Activated naive CD4-positive, alpha-beta T cell treated with anti-CD3 and anti-CD28 coated beads, Interleukin-2, amount 50 U/mL, for 72 hours (primary cell): Measurements from ENCODE around the gene ORC5. TPM values are rescaled to one million over a fixed set of nuclear protein-coding genes. Genes with fewer than 3 reads are reported as not detected.
"Not testable (repeated sequence)": the region's sequence is repeated elsewhere in the genome, so short reads cannot be mapped to it uniquely, and the experiment has no call there.

Source experiments
- ATAC-seq, 2 donors: fragments of 150-1000 bp; cut with Tn5 transposase; 2 replicates each; pipeline ENCODE4 v1.10.0; 2021; ENCODE audit warnings: mild to moderate bottlenecking in 2 of 2, moderate library complexity in 2 of 2
- DNase-seq, 2 donors: peaks; one replicate each; pipeline ENCODE4 v3.0.0; 2021 to 2022; ENCODE audit warnings: low spot score in 2 of 2
- H3K27ac Mint-ChIP-seq, 2 donors: one replicate each; pipeline ENCODE4 v1.8.0; 2022; ENCODE audit warnings: mild to moderate bottlenecking in 2 of 2, mixed read lengths in 2 of 2
- H3K36me3 Mint-ChIP-seq, 2 donors: one replicate each; pipeline ENCODE4 v1.8.0; 2022; ENCODE audit warnings: mixed read lengths in 2 of 2
- H3K9me3 Mint-ChIP-seq, 2 donors: one replicate each; pipeline ENCODE4 v1.8.0; 2022; ENCODE audit warnings: mixed read lengths in 2 of 2
- total RNA-seq, 2 donors: library from RNA; stranded (reverse); gene quantifications; one replicate each; pipeline ENCODE4 v1.2.3, GENCODE V29; 2022

Gene ORC5
- total RNA-seq, 2 donors from 2014 or later = 19.6 to 23.2 TPM

DNA sequence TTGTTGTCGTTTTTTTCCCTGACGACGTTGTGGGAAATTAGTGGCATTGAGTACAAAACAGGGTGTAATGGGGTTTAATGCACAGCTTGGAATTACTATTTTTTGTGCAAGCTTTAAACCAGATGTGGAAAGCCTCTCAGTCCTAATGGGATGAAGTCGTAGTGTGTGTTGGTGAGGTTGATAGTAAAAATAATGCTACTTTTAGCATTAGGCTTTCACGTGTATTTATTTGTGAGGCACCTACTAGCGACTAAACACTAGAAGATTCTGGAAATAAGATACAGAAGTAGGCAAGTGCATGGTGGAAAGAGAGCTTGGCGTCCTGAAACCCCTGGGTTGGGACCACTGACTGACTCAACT lies 588 bp upstream of the ORC5 start:
- peaks cover 17 to 35% of the 10 kb centered on the region in 2 donors for H3K36me3 Mint-ChIP-seq
- DNase-seq = no peak
- H3K27ac Mint-ChIP-seq = peak overlapping the region; percentile 95 to 97
- H3K9me3 Mint-ChIP-seq = no peaks in the 10 kb centered on the region
- ATAC-seq = no peak

DNA sequence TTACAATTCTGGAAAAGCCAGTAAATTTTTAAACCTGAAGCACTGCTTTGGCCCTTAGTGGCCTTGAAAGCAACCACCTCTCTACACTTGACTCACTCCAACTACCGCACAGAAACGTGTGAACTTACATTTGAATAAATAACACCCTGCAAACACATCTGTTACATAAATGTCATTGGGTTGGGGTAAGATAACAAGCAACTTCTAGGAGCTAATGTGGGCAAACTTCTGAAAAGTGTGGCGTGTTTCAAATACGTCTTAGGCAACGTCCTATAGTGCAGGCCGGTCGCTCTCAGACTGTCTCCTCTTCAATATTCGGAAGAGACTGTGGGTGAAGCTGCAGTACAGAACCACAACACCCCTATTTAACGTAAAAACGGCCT lies 474 bp downstream of the ORC5 start:
- peak; percentile 49 to 59 for ATAC-seq
- H3K36me3 Mint-ChIP-seq = peaks cover 24 to 39% of the 10 kb centered on the region in 2 donors
- no peak for DNase-seq
- no peaks in the 10 kb centered on the region for H3K9me3 Mint-ChIP-seq
- peak overlapping the region; percentile 95 to 97 for H3K27ac Mint-ChIP-seq

DNA sequence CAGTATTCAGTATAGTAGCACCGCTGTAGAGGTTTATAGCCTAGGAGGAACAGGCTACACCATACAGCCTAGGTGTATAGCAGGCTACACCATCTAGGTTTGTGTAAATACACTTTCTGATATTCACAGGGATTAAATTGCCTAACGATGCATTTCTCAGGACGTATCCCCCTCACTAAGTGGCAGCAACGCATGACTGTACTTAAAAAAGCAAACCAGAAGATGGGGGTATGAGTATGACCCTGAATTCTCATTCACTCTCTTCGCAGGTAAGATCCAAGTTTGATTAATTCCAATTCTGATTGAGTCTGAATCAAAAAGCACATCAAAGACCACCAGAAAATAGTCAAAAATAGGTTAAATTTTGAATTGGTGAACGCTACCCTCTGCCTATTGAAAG lies 972 bp downstream of the ORC5 start:
- H3K36me3 Mint-ChIP-seq = peaks cover 29 to 42% of the 10 kb centered on the region in 2 donors
- DNase-seq (no peak), ATAC-seq (no peak)
- peak overlapping the region; percentile 95 to 97 for H3K27ac Mint-ChIP-seq
- H3K9me3 Mint-ChIP-seq = no peaks in the 10 kb centered on the region

DNA sequence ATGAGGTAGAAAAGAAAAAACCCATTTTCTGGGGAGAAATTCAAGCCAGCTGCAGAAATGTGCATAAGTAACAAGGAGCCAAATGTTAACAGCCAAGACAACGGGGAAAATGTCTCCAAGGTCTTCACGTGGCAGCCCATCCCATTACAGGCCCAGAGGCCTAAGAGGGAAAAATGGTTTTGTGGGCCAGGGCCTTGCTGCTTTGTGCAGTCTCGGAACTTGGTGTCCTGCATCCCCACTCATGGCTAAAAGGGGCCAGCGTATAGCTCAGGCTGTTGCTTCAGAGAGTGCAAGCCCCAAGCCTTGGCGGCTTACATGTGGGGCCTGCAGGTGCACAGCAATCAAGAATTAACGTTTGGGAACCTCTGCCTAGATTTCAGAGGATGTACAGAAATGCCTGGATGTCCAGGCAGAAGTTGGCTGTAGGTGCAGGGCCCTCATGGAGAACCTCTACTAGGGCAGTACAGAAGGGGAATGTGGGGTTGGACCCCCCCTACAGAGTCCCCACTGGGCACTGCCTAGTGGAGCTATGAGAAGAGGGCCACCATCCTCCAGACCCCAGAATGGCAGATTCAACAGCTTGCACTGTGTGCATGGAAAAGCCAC lies 9.0 kb downstream of the ORC5 start:
- Mint-ChIP-seq H3K27ac (no peak overlapping the region), H3K36me3 (peaks cover 47 to 60% of the 10 kb centered on the region in 2 donors), H3K9me3 (no peaks in the 10 kb centered on the region)
- no peak for DNase-seq
- no peak for ATAC-seq

DNA sequence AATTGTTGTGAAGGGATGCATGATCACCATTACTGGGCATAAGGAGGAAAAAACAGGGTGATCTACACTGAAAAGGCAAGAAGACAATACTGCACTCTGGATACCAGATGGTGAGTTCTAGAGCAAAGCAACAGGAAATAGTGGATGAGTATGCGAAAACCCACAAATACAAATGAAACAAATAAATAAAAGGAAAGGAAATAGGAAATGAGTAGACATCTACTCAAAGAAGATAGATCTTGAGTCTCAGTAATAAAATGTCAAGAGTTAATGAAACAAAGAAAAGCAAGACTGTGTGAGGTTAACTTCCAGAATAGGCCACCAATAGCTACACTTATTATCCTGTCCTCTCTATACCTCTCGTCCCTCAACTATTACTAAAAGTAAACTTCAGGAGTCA lies 11.7 kb downstream of the ORC5 start:
- Mint-ChIP-seq H3K9me3 (peaks cover 0 to 4% of the 10 kb centered on the region in 2 donors), H3K36me3 (peaks cover 50 to 70% of the 10 kb centered on the region in 2 donors), H3K27ac (no peak overlapping the region)
- ATAC-seq (peak in 1 of 2 donors; percentile 80), DNase-seq (no peak)

DNA sequence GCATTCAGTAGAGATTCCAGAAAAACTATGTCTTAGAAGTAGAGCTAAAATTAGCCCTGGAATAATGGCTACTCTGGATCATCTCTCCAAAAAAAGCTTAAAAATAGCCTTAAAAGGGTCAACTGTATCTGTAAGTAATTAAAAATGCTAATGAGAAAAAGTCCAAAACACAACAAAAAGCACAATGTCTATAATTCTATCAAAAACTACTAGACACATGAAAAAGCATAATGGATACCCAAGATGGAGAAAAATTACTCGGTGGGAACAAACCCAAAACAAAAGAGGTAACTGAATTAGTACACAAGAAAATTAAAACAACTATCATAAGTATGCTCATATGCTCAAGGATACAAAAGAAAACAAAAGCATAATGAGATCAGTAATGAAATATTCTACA lies 15.4 kb downstream of the ORC5 start:
- H3K36me3 Mint-ChIP-seq = peaks cover 24 to 64% of the 10 kb centered on the region in 2 donors
- H3K9me3 Mint-ChIP-seq = peaks cover 4 to 5% of the 10 kb centered on the region in 2 donors
- H3K27ac Mint-ChIP-seq = no peak overlapping the region
- DNase-seq (no peak), ATAC-seq (no peak)

DNA sequence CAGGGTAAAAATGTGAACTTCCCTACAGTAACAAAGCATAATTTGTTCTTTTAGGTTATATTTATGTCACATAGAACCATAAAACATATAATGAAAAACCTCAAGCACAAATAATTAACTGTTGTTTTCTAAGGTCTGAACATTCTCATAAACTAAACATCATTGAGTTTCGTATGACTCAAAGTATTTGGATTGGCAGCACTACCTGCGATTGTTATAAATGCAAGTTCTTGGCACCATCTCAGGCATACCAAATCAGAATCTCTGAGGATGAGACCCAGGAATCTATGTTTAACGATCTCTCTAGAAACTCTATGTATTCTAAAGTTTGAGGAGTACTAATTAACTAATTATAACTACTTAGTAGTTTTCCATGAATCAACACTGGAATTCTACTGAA lies 22.5 kb downstream of the ORC5 start:
- Mint-ChIP-seq H3K9me3 (peaks cover 0 to 5% of the 10 kb centered on the region in 2 donors), H3K27ac (no peak overlapping the region), H3K36me3 (peaks cover 10 to 56% of the 10 kb centered on the region in 2 donors)
- ATAC-seq = no peak
- no peak for DNase-seq

DNA sequence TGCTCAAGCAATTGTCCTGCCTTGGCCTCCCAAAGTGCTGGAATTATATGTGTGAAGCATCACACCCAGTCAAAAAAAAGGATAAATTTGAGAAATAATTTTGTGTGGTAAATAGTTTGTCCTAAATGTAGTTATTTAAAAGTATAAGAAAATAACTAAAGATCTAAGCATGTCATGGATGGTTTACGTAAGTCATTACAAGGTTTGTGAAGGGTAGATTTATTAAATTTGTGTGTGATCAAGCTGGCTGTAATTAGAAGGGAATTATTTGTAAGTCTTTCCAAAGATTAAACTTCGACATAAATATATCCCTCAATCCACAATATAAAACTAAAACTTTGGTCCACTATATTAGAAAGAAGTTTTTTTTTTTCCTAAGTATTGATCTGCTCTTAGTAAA lies 28.6 kb downstream of the ORC5 start:
- DNase-seq (no peak), ATAC-seq (no peak)
- peaks cover 5 to 6% of the 10 kb centered on the region in 2 donors for H3K9me3 Mint-ChIP-seq
- H3K36me3 Mint-ChIP-seq = peaks cover 24 to 59% of the 10 kb centered on the region in 2 donors
- no peak overlapping the region for H3K27ac Mint-ChIP-seq

DNA sequence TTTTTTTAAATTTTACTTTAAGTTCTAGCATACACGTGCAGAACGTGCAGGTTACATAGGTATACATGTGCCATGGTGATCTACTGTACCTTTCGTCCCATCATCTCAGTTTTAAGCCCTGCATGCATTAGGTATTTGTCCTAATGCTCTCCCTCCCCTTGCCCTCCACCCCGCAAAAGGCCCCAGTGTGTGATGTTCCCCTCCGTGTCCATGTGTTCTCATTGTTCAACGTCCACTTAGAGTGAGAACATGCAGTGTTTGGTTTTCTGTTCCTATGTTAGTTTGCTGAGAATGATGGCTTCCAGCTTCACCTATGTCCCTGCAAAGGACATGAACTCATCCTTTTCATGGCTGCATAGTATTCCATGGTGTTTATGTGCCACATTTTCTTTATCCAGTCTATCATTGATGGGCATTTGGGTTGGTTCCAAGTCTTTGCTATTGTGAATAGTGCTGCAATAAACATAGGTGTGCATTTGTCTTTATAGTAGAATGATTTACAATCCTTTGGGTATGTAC lies 30.2 kb downstream of the ORC5 start:
- H3K36me3 Mint-ChIP-seq = peaks cover 16 to 44% of the 10 kb centered on the region in 2 donors
- ATAC-seq, H3K27ac Mint-ChIP-seq, DNase-seq, H3K9me3 Mint-ChIP-seq: not testable (repeated sequence)

DNA sequence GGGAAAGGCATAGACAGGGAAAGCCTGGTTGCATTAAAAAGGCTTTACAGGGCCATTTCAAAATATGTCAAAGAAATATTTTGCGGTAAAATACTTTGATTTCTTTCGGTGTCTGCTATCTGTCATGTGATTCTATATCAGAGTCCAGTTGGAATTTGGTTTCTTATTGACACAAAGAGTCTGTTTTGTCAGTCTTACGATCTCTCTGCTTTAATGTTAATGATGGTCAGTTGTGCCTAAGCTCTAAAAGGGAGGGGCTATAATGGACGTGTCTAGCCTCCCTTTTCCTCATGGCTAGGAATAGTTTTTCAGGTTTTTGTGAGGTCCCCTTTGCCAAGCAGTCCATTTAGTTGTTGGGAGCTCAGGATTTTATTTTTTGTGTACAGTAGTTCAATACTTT lies 31.5 kb downstream of the ORC5 start:
- no peak overlapping the region for H3K27ac Mint-ChIP-seq
- ATAC-seq (no peak), DNase-seq (no peak)
- H3K36me3 Mint-ChIP-seq = peaks cover 23 to 38% of the 10 kb centered on the region in 2 donors
- peaks cover 5 to 6% of the 10 kb centered on the region in 2 donors for H3K9me3 Mint-ChIP-seq

DNA sequence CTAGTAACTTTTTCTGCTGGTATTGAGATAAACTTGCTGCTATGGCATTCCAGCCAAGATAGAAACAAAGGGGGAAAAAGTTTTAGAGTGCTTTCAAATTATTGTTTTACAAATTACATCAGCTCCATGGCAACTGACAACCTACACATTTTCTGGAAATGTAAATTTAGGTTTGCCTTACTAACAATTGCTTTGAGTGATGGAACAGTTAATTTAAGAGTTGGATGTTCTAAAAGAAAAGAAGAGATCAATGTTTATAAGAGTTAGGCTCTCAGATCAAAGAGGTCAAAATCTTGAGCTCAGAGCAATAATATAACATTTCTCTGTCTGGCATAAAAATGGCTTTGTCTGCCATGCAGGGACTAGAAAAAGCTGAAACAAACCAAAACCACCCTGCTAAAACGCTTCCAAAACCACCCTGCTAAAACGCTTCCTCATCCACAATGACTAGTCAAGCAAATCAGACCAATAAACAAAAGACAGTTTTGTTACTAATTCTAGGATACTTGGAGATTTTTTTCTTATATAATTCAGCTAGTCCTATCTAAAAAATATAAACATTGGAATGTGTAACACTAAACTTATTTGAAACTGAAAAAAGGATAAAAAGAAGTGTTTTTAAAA lies 32.3 kb downstream of the ORC5 start:
- Mint-ChIP-seq H3K36me3 (peaks cover 23 to 35% of the 10 kb centered on the region in 2 donors), H3K9me3 (peaks cover 5 to 6% of the 10 kb centered on the region in 2 donors), H3K27ac (no peak overlapping the region)
- DNase-seq (no peak), ATAC-seq (no peak)

DNA sequence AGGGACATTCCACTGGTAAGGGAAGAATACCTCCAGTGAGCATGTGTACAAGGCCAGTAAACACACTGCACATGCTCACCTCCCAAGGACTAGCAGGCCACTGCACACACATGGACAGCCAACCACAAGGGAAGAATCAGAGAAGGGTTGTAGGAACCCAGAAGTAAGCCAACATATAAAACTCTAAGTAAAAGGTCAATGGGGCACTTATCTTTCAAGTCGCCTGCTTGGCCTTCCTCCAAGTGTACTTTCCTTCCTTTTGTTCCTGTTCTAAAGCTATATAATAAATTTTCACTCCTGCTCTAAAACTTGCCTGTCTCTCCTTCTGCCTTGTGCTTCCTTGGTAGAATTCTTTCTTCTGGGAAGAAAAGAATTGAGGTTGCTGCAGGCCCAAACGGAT lies 33.0 kb downstream of the ORC5 start:
- Mint-ChIP-seq H3K27ac (no peak overlapping the region), H3K9me3 (peaks cover 3 to 4% of the 10 kb centered on the region in 2 donors), H3K36me3 (peaks cover 20 to 30% of the 10 kb centered on the region in 2 donors)
- no peak for ATAC-seq
- DNase-seq = no peak

DNA sequence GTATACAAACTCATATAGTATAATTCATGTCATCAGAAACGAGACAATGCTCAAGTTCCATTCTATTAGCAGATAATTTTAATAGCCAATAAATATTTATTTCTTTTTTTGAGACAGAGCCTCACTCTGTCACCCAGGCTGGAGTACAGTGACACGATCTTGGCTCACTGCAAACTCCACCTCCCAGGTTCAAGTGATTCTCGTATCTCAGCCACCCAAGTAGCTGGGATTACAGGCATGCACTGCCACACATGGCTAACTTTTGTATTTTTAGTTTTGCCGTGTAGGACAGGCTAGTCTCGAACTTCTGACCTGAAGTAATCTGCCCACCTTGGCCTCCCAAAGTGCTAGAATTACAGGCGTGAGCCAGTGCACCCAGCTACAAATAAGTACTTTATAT lies 45.7 kb downstream of the ORC5 start:
- DNase-seq (no peak), ATAC-seq (no peak)
- H3K36me3 Mint-ChIP-seq = no peaks in the 10 kb centered on the region
- no peaks in the 10 kb centered on the region for H3K9me3 Mint-ChIP-seq
- H3K27ac Mint-ChIP-seq = no peak overlapping the region

DNA sequence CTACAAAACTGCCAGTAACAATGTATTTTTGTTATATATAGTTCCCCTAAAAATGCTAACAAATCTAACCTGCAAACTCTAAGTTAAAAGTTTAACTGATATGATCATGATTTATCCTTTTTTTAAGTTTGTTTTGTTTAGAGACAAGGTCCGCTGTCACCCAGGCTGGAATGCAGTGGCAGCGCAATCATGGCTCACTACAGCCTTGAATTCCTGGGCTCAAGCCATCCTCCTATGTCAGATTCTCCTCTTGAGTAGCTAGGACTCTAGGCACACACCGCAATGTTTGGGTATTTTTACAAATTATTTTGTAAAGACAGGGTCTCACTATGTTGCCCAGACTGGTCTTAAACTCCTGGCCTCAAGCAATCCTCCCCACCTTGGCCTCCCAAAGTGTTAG lies 46.6 kb downstream of the ORC5 start:
- no peaks in the 10 kb centered on the region for H3K36me3 Mint-ChIP-seq

DNA sequence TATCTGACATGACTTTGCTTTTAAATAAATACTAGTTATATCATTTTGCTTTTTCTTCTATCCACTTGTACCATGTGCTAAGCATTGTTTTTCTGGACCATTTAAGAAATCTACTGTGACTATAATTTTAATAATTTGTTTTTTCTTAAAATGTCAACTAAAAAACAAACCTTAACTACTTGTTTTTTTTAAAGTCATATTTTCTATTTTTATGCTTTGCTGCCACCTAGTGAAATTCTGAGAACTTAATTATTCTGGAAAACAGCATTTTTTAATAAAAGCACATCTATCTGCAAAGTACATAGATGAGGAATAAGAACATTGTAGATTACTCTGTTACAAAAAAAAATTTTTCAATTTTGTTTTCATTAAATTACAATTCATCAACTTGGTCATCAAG lies 47.4 kb downstream of the ORC5 start:
- Mint-ChIP-seq H3K27ac (no peak overlapping the region), H3K36me3 (no peaks in the 10 kb centered on the region), H3K9me3 (no peaks in the 10 kb centered on the region)
- DNase-seq (no peak), ATAC-seq (no peak)

More for the DNA sequence above, 46.6 kb downstream of the ORC5 start:
- Mint-ChIP-seq H3K9me3 (no peaks in the 10 kb centered on the region), H3K27ac (no peak overlapping the region)
- DNase-seq (no peak), ATAC-seq (no peak)

DNA sequence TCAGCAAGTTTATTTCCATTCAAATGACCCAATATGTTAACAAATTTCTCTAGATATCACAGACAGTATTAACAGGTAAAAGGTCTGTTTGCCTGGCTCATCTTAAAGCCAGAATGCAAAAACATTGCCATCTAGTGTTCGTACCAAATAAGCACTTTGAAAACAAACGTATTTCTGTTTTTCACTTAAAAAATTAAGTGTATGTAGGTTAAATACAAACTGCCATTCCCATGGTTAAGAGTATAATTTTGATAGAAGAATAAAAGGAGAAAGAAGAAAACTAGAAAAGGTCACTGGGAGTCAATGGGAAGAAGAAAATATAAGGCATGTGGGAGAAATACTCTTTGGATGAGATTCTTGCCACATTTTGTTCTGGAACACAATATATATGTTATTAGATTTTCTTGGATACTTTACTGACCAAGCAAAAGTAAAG lies 51.0 kb downstream of the ORC5 start:
- H3K27ac Mint-ChIP-seq = no peak overlapping the region
- DNase-seq = no peak

DNA sequence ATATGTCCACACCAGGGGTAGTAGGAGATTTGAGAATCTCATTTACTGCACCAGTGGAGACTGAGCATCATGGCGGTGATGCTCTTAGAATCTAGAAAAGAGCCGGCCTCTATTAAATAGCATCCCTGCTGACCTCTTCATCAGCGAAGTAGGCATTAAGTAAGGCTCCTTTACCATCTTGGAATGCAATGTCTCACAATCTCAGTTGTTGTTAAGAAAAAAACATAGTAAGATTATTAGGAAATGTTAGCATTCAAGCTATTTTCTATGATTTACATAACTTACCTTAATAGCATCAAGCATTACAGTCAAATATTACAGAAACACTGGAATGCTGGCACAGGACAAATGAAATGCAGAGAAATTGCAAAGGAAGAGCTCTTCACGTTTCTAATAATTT lies 54.5 kb downstream of the ORC5 start:
- Mint-ChIP-seq H3K9me3 (no peaks in the 10 kb centered on the region), H3K27ac (no peak overlapping the region), H3K36me3 (no peaks in the 10 kb centered on the region)
- ATAC-seq = no peak
- no peak for DNase-seq

More for the DNA sequence above, 51.0 kb downstream of the ORC5 start:
- Mint-ChIP-seq H3K9me3 (no peaks in the 10 kb centered on the region), H3K36me3 (no peaks in the 10 kb centered on the region)
- no peak for ATAC-seq

DNA sequence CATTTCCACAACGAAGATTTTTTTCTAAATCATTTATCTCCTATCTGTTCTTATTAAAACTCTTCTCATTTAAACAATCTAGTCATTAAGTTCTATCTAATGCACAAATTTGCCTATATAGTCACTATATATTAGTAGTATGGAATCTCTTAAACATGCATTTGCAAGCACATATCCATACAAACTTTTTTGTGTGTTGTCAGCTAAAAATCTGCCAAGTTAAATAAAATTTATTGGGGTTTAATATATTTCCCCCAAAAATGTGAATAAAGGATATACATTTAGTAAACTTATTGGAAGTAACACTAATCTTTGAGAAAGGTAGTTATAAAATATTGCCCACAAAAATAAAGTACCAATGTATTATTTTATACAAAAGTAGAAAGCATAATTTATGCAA lies 55.3 kb downstream of the ORC5 start:
- no peaks in the 10 kb centered on the region for H3K36me3 Mint-ChIP-seq
- H3K27ac Mint-ChIP-seq = no peak overlapping the region
- no peak for DNase-seq
- no peak for ATAC-seq
- H3K9me3 Mint-ChIP-seq = no peaks in the 10 kb centered on the region
